Islet of Langerhans (tissue), 1 donor: ENCODE data around the gene ARPP21.
"Not testable (repeated sequence)": the region's sequence is repeated elsewhere in the genome, so short reads cannot be mapped to it uniquely, and the experiment has no call there.

ENCODE experiments used
- FAIRE-seq: peaks from one replicate; lab custom pipeline; 2011; peaks lifted over from hg19 to GRCh38; lab: Jason Lieb, UNC

ARPP21 gene

DNA sequence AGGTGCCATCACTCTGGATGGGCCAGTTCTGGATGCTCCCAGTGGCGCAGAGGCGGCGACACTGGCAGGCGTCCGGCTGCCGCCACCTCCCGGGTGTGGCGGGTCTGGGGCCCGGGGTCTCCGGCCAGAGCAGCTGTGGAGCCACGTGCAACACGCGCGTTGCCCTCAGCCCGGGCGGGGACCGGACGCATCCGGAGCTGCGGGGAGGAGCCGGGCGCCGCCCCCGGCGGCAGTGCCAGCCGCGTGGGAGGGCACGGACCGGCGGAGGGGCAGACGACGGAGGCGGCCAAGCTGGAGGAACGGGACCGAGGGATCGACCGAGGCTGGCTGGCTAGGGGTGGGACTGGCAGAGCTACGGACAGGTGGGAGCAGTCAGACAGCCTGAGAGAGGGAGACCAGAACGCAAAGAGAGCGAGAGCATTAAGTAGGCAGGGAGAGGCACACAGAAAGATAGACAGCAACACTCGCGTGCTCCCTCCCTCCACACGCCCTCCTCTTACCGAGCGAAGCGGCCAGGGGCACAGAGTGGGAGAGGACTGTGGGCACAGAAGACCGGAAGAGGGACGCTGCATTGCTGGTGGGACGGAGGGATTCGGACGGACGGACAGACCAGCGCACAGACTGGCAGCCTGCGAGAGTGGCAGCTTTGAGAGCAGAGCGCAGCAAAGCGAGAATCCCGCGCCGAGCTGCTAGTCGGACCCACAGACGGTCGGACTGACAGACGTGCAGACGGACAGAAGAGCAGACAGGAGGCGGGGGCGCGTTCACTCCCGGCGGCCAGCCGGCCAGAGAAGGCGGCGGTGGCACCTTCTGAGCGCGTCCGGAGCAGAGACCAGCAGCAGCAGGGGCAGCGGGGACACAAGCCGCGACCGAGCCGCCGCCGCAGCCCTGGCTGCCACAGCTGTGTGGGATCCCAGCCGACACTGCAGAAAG lies at the start of gene ARPP21:
TSS of gene ARPP21 (plus strand) at position 272 of the 933 bp plus-strand sequence. CDS start 42,227 bp downstream, outside the sequence.
- FAIRE-seq, result no peak

DNA sequence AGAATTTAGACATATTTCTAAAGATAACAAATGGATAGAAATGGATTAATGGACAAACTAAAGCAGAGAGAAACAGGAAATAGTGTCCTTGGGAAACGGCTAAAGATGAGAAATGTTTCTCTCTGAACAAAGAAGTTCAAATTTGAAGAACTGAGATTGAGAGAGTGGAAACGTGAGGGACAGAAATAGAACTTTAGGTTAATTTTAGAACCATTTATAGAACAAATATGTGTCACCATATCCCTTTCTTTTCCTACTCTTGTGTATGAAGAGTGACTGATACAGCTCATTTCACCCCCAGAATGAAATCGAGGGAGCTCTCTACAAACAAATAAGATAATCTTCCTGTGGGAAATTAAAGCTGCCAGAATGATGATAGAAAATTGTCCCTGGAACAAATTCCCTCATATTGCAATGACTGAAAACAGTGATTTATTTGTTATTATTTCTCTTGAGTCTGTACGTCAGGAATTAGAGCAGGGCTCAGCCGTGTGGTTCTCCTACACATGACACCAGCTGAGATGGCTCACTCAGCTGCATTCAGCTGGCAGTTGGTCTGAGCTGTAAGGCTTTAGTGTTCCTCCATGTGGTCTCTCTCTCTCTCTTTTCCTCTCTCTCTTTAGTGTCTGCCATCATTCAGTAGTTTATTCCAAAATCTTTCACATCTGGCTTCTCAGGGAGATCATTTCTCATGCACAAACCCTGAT lies 46.6 kb upstream of the ARPP21 start:
- no peak for FAIRE-seq

GRCh38 chr3:35594739-35595138 lies 44.6 kb upstream of the ARPP21 start:
- no peak for FAIRE-seq

DNA sequence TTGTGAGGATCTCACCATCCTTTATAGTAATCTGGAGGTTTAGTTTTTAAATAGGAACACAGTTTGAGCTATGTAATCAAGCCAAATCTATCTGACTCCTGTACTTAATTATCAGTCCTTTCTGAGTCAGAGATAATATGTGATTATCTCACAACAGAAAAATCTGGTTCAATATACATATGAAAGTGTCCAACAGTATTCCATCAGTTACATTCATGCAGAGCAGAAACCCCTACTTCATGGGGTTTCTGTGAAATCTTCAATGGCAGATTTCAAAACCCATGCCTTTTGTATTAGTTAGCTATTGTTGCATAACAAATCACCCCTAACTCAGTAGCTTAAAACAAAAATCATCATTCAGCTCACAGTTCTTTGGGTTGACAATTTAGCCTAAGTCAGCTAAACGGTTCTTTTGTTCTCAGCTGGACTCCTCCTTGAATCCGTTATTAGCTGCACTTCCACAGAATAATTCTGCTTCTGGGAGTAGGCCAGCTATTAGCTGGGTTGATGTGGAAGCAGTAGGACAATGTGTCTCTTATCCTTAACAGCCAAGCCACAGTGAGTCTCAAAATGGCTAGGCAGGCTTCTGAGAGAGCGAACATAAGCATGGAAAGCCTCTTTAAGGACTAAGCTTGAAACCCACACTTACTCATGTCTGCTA lies 42.9 kb upstream of the ARPP21 start:
- no peak for FAIRE-seq

GRCh38 chr3:35597490-35597889 lies 41.8 kb upstream of the ARPP21 start:
- no peak for FAIRE-seq

DNA sequence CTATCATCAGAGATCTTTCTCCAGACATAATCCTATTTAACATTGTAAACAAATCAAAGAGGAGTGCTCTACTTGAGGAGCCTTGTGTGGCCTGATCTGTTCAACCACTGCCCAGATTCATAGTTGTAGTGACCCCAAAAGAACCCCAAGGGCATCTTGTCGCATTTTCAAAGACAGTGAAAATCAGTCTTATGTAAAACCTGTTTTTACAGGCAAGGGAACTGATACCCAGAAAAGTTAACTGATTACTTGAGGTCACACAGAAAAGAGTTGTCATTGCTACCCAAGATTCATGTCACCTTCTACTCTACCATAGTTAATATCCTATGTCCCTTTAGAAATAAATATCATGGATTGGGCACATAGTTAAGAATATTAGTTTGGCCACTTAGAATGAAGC lies 40.5 kb upstream of the ARPP21 start:
- no peak for FAIRE-seq

DNA sequence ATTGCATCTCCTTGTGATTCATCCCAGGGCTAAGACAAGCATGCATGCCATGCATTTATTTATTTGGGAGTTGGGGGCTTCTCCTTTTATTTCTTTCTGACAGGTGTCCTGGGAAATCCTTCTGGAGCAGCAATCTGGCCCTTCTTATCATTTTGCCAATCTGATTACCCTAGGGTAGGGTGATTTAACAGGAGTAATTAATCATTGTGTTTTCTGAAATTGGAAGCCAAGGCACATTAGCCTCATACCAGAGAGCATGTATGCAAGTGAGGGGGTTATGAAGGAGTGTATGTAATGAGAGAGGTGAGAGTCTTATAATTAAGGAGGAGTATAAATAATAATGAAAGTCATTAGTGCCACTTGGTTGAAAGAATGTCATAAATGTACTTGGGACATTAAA lies 37.4 kb upstream of the ARPP21 start:
- no peak for FAIRE-seq

GRCh38 chr3:35602395-35602936 lies 36.9 kb upstream of the ARPP21 start:
- FAIRE-seq, result no peak

DNA sequence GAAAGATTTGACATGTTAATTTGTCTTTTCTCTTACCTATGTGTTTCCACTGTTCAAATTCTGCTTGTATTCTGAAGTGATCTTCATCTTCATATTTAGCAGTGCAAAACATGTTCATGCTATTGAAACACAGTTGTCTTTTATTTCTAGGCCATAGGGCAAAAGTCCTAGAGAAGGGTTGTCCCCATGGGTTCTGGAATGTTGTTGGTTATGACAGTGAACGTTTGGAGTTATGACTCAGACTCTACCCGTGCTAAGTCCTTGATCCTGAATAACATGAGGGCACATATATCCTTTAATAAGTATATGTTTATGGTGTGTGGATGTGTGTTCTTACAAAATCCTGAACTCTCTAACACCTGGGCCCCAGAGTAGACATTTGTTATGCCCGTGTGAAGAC lies 23.0 kb upstream of the ARPP21 start:
- FAIRE-seq, result no peak

DNA sequence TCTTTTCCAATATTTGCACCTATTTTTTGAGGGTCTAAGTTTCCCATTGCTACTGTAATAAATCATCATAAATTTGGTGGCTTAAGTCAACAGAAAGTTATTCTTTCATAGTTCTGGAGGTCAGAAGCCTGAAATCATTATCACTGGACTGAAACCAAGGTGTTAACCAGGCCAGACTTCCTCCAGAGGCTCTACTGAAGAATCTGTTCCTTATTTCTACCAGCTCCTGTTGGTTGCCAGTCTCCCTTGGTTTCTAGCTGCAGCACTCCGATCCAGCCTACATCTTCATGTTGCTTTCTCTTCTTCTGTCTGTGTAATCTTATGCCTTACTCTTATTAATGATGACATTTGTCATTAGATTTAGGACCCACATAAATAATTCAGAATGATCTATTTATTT lies 22.0 kb upstream of the ARPP21 start:
- no peak for FAIRE-seq

DNA sequence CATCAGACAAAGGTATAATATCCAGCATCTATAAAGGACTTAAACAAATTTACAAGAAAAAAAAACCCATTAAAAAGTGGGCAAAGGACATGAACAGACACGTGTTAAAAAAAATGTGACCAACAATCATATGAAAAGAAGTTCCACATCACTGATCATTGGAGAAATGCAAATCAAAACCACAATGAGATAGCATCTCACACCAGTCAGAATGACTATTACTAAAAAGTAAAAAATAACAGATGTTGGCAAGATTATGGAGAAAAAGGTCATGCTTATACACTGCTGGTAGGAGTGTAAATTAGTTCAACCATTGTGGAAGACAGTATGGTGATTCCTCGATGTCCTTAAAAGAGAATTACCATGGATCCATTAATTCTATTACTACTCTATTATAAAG lies 19.1 kb upstream of the ARPP21 start:
- FAIRE-seq, result not testable (repeated sequence)

DNA sequence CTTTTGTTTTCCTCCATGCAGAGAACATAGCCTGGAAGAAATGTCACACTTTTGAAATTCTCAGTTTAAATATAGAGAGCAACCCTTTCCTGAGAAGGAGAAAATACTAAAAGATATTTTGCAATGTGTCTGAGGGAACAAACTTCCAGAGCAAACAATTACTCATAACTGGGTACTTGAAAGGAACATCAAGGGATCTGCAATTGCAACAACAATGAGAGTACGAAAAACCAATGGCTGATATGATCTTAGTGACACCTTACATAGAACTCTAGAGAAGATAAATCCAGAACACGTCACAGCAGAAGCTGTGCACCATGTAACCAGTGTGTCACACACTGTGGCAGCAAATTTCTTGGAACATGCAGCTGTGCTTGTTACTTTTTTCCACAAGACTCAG lies 14.6 kb upstream of the ARPP21 start:
- no peak for FAIRE-seq

DNA sequence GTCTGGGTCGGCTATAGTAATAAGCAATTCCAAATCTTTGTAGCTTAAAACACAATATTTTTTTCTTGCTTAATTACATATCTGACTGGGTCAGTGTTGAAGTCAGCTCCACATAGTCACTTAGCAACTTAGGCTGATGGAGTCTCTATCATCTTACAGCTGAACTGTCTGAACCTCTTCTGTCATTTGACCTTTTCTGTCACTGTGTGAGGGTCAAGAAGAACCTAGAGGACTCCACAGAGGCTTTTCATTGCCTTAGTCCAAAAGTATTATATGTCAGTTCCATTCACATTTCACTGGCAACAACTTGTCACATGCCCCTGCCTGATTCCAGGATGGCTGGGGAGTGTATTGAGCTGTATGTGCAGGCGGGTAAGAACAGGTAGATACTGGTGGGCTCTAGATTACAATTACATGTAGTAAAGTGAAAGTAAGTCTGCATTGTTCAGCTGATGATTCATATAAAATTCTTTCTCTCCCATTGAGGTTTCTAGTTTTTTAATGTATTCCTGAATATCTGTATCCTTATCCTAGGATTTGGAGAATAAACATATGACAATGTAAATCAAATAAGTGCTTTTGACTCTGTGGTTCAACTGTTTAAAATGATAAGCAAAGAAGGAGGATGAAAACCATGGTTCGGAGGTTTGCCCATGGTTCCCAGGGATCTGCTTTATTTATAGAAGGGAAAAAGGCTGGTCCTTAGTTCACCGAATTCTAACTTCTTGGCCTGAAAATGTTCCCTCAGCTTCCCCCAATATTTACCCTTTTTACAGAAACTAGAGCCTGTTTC lies 5.8 kb upstream of the ARPP21 start:
- FAIRE-seq, result no peak

DNA sequence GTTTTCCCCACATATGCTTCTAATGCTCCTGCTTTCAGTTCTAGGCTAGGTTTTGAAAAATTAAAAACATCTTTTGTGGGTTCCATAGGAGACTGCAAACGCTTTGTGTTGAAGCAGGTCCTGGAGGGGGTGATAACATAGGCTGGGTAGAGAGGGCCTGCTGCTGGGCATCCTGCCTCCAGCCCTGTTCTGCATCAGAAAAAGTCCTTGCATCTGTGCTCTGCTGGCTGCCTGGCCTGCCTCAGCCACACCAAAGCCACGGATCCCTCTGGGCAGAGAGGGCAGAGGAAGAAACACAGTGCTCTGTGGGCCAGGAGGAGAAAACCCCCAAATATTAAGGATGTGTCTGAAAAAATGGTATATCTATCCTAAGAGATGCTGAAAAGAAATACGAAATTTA lies 3.9 kb upstream of the ARPP21 start:
- no peak for FAIRE-seq

GRCh38 chr3:35635926-35636683 lies 3.2 kb upstream of the ARPP21 start:
- FAIRE-seq, result no peak

GRCh38 chr3:35638251-35638979 lies 910 bp upstream of the ARPP21 start:
- no peak for FAIRE-seq

DNA sequence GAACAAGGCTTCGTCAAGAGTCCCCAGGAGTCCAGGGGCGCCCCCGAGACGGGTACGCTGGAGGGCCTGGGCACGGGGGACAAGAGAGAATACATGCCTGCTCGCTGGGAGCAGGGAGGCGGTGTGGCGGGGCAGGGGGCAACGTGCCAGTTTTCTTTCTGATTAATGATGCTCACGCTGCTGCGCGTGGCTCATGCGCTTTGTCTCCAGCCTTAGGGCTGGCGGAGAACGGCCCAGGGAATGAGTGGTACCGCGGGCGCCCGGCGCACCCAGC lies 408 bp upstream of the ARPP21 start:
- FAIRE-seq, result no peak

- no peak for FAIRE-seq
Observed at GRCh38 chr3:35640190-35641165, 1.2 kb downstream of the ARPP21 start.

DNA sequence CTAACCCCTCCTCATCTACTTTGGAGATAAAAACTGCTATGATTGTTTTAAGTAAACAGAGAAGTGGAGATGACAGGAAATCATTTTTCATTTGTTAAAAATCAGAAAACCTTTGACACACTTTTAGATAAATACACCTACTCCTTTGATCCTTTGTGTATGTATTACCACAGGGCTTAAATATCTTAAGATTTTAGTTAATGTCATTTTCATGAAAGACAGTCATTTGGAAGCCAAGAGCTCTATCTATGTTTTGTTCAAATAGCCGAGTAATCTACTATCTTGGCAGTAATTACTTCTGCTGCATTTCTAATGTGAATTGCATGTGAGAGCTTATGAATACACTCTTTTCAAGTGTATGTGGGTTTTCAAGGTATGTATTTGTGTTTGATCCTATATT lies 2.0 kb downstream of the ARPP21 start:
- FAIRE-seq, result no peak
